ENCODE data around the gene STARD5. TPM values are rescaled to one million over a fixed set of nuclear protein-coding genes. Genes with fewer than 3 reads are reported as not detected.

Gene STARD5
- total RNA-seq, 1 donor from 2014 or later, result 5.3 TPM

DNA sequence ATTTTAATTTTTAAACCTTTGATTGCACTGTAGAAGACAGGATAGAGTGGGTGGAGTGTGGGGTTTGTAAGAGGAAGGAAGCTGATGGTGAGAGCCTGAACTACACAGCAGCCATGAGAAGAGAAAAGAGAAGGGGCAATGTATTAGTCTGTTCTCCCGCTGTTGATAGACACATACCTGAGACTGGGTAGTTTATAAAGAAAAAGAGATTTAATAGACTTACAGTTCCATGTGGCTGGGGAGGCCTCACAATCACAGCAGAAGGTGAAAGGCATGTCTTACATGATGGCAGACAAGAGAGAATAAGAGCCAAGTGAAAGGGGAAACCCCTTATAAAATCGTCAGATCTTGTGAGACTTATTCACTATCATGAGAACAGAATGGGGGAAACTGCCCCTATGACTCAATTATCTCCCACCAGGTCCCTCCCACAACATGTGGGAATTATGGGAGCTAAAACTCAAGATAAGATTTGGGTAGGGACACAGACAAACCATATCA is 37.3 kb downstream of the STARD5 start:
- Mint-ChIP-seq H3K36me3 (ENCODE audit: low read depth) (peaks cover 2% of the 10 kb centered on the region), H3K9me3 (ENCODE audit: low read depth) (no peaks in the 10 kb centered on the region), H3K27me3 (ENCODE audit: low read depth) (peaks cover 22% of the 10 kb centered on the region), H3K4me1 (ENCODE audit: low read depth) (no peaks in the 10 kb centered on the region), H3K4me3 (ENCODE audit: unreplicated experiment) (no peak overlapping the region), H3K27ac (ENCODE audit: unreplicated experiment) (no peak overlapping the region)
- DNase-seq (ENCODE audit: low spot score), result no peak
- TF ChIP-seq, protein P1, sequence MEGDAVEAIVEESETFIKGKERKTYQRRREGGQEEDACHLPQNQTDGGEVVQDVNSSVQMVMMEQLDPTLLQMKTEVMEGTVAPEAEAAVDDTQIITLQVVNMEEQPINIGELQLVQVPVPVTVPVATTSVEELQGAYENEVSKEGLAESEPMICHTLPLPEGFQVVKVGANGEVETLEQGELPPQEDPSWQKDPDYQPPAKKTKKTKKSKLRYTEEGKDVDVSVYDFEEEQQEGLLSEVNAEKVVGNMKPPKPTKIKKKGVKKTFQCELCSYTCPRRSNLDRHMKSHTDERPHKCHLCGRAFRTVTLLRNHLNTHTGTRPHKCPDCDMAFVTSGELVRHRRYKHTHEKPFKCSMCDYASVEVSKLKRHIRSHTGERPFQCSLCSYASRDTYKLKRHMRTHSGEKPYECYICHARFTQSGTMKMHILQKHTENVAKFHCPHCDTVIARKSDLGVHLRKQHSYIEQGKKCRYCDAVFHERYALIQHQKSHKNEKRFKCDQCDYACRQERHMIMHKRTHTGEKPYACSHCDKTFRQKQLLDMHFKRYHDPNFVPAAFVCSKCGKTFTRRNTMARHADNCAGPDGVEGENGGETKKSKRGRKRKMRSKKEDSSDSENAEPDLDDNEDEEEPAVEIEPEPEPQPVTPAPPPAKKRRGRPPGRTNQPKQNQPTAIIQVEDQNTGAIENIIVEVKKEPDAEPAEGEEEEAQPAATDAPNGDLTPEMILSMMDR (IDR thresholded peaks at IDR 0.05), result no peak

GRCh38 chr15:81285461-81285860 is 38.5 kb downstream of the STARD5 start:
- no peaks in the 10 kb centered on the region for H3K4me1 Mint-ChIP-seq (ENCODE audit: low read depth)
- no peak overlapping the region for H3K27ac Mint-ChIP-seq (ENCODE audit: unreplicated experiment)
- TF ChIP-seq, protein P1 (IDR thresholded peaks at IDR 0.05), result no peak
- H3K4me3 Mint-ChIP-seq (ENCODE audit: unreplicated experiment), result no peak overlapping the region
- H3K27me3 Mint-ChIP-seq (ENCODE audit: low read depth), result peaks cover 23% of the 10 kb centered on the region
- H3K9me3 Mint-ChIP-seq (ENCODE audit: low read depth), result no peaks in the 10 kb centered on the region
- peaks cover 2% of the 10 kb centered on the region for H3K36me3 Mint-ChIP-seq (ENCODE audit: low read depth)
- no peak for DNase-seq (ENCODE audit: low spot score)

DNA sequence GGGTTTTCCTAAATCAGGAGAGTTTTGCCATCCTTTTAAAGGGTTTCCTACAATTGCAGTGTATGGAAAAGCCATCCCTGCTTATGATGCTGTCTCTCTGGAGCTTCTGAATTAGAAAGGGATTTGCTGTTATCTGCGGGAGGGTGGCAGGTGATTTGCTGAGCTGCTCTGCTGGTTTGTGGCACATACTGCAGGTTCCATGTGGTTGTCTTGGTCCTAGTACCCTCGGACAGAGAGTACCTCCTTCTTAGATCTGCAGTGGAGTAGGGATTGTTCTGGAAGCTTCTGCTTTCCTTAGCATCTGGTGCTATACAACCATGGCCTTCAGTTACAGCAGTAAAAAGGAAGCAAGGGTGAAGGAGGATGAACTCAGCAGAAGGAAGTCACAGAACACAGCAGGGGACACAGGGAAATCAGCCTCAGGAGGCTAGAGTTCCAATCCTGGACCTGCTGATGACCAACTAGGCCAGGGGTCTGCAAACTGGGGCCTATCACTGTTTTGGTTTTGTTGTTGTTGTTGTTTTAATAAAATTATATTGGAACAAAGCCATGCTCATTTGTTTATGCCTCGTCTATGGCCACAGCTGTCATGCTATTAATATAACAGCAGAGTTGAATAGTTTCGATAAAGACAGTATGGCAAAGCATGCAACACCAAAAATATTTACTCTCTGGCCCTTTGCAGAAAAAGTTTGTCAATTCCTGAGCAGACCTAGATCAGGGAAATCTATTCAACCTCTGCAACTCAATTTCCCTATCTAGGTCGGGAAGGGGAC is 39.5 kb downstream of the STARD5 start:
- Mint-ChIP-seq H3K27ac (ENCODE audit: unreplicated experiment) (no peak overlapping the region), H3K36me3 (ENCODE audit: low read depth) (peaks cover 2% of the 10 kb centered on the region), H3K4me1 (ENCODE audit: low read depth) (peaks cover 8% of the 10 kb centered on the region), H3K9me3 (ENCODE audit: low read depth) (no peaks in the 10 kb centered on the region), H3K27me3 (ENCODE audit: low read depth) (peaks cover 23% of the 10 kb centered on the region), H3K4me3 (ENCODE audit: unreplicated experiment) (no peak overlapping the region)
- TF ChIP-seq, protein P1 (IDR thresholded peaks at IDR 0.05), result no peak
- DNase-seq (ENCODE audit: low spot score), result no peak

DNA sequence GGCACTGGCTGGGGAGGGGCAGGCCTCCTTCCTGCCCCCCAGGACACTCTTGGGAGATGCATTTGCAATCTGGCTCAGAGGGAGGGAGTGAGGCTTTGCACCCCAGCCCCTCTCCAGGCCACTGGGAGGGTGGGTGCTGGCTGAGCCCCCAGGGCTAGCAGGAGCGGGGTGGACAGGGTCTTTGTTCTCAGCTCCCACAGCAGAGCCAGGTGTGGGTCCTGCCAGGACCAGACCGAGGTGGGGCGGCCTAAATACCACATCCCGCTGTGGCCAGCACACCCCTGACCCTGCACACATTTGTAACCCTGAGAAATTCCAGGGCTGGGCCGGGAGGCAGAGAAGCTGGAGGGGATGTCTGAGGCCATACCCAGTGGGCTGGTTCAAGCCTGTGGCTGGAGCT is 41.0 kb downstream of the STARD5 start:
- no peak for DNase-seq (ENCODE audit: low spot score)
- Mint-ChIP-seq H3K4me3 (ENCODE audit: unreplicated experiment) (no peak overlapping the region), H3K9me3 (ENCODE audit: low read depth) (no peaks in the 10 kb centered on the region), H3K4me1 (ENCODE audit: low read depth) (peaks cover 9% of the 10 kb centered on the region), H3K27me3 (ENCODE audit: low read depth) (peaks cover 22% of the 10 kb centered on the region), H3K27ac (ENCODE audit: unreplicated experiment) (no peak overlapping the region), H3K36me3 (ENCODE audit: low read depth) (peaks cover 2% of the 10 kb centered on the region)
- TF ChIP-seq, protein P1 (IDR thresholded peaks at IDR 0.05), result no peak

GRCh38 chr15:81282606-81282895 is 41.4 kb downstream of the STARD5 start:
- Mint-ChIP-seq H3K4me3 (ENCODE audit: unreplicated experiment) (no peak overlapping the region), H3K9me3 (ENCODE audit: low read depth) (peaks cover 2% of the 10 kb centered on the region), H3K4me1 (ENCODE audit: low read depth) (peaks cover 9% of the 10 kb centered on the region), H3K36me3 (ENCODE audit: low read depth) (peaks cover 4% of the 10 kb centered on the region), H3K27ac (ENCODE audit: unreplicated experiment) (no peak overlapping the region), H3K27me3 (ENCODE audit: low read depth) (peaks cover 18% of the 10 kb centered on the region)
- no peak for DNase-seq (ENCODE audit: low spot score)
- TF ChIP-seq, protein P1 (IDR thresholded peaks at IDR 0.05), result no peak

Measured in chondrocyte (in vitro differentiated cells).